Measurements from ENCODE around the gene ARHGEF19.

- TF ChIP-seq CTCF (IDR thresholded peaks at IDR 0.05; ENCODE audit: poor library complexity) (no peak), EZH2 (IDR thresholded peaks at IDR 0.05; ENCODE audit: borderline replicate concordance) (no peak)
Observed at GRCh38 chr1:16183179-16183578, 29.3 kb downstream of the ARHGEF19 start.
